Measurements from ENCODE around the gene LETM1. TPM values are rescaled to one million over a fixed set of nuclear protein-coding genes. Genes with fewer than 3 reads are reported as not detected.

The LETM1 gene
- total and polyA plus RNA-seq, 4 donors: 12.2 to 46.9 (median 24.1) TPM

- 72% methylated on average over 33 of the region's 33 CpGs for WGBS
- no peak for DNase-seq (ENCODE audit: low spot score)
- no peaks in the 10 kb centered on the region for H3K9me3 ChIP-seq (ENCODE audit: control insufficient read depth in 4 of 4, low read length in 3 of 4)
- H3K9ac ChIP-seq (ENCODE audit: low read depth in 1 of 2, low read length in 2 of 2): no peak overlapping the region
- TF ChIP-seq EGR1 (IDR thresholded peaks at IDR 0.05; ENCODE audit: low read depth in 2 of 2) (no peak), HNF4G (IDR thresholded peaks at IDR 0.05) (no peak), ZBTB33 (IDR thresholded peaks at IDR 0.05) (no peak), FOXA2 (IDR thresholded peaks at IDR 0.05) (no peak), YY1 (IDR thresholded peaks at IDR 0.05) (no peak), GABPA (IDR thresholded peaks at IDR 0.05 in 1 of 2, conservative IDR thresholded peaks at IDR 0.05 in 1 of 2) (no peak), TAF1 (conservative IDR thresholded peaks at IDR 0.05) (no peak), REST (IDR thresholded peaks at IDR 0.05) (no peak), NR2F2 (IDR thresholded peaks at IDR 0.05) (no peak), RAD21 (IDR thresholded peaks at IDR 0.05) (no peak)
- no peaks in the 10 kb centered on the region for H3K27me3 ChIP-seq (ENCODE audit: control insufficient read depth in 4 of 4, insufficient read depth in 4 of 4, low read length in 3 of 4)
- H3K36me3 ChIP-seq (ENCODE audit: control insufficient read depth in 4 of 4, insufficient read depth in 3 of 4, low read depth in 1 of 4, low read length in 3 of 4): no peaks in the 10 kb centered on the region
- no peak overlapping the region for H3K27ac ChIP-seq (ENCODE audit: low read depth in 1 of 2, low read length in 2 of 2)
- no peak overlapping the region for H3K4me3 ChIP-seq (ENCODE audit: low read depth in 1 of 3, low read length in 3 of 3)
- peaks cover 0 to 7% (median 4%) of the 10 kb centered on the region in 4 donors for H3K4me1 ChIP-seq (ENCODE audit: control insufficient read depth in 4 of 4, insufficient read depth in 4 of 4, low read length in 3 of 4)
Measured at GRCh38 chr4:1770245-1770644, 85.7 kb downstream of the LETM1 start.

GRCh38 chr4:1769692-1770091 lies 86.3 kb downstream of the LETM1 start:
- 89% methylated on average over 6 of the region's 6 CpGs for WGBS
- Histone ChIP-seq H3K4me1 (ENCODE audit: control insufficient read depth in 4 of 4, insufficient read depth in 4 of 4, low read length in 3 of 4) (peaks cover 0 to 7% (median 4%) of the 10 kb centered on the region in 4 donors), H3K27ac (ENCODE audit: low read depth in 1 of 2, low read length in 2 of 2) (no peak overlapping the region)

GRCh38 chr4:1768367-1769034 lies 87.5 kb downstream of the LETM1 start:
- 85% methylated on average over 23 of the region's 23 CpGs for WGBS
- DNase-seq (ENCODE audit: low spot score): no peak
- TF ChIP-seq SP1 (IDR thresholded peaks at IDR 0.05) (peak; percentile 40), EGR1 (IDR thresholded peaks at IDR 0.05; ENCODE audit: low read depth in 2 of 2) (no peak)
- no peak overlapping the region for H3K9ac ChIP-seq (ENCODE audit: low read depth in 1 of 2, low read length in 2 of 2)
- H3K36me3 ChIP-seq (ENCODE audit: control insufficient read depth in 4 of 4, insufficient read depth in 3 of 4, low read depth in 1 of 4, low read length in 3 of 4): no peaks in the 10 kb centered on the region
- H3K4me1 ChIP-seq (ENCODE audit: control insufficient read depth in 4 of 4, insufficient read depth in 4 of 4, low read length in 3 of 4): peaks cover 0 to 12% (median 5%) of the 10 kb centered on the region in 4 donors
- H3K27me3 ChIP-seq (ENCODE audit: control insufficient read depth in 4 of 4, insufficient read depth in 4 of 4, low read length in 3 of 4): no peaks in the 10 kb centered on the region
- H3K27ac ChIP-seq (ENCODE audit: low read depth in 1 of 2, low read length in 2 of 2): no peak overlapping the region
- H3K9me3 ChIP-seq (ENCODE audit: control insufficient read depth in 4 of 4, low read length in 3 of 4): no peaks in the 10 kb centered on the region
- no peak overlapping the region for H3K4me3 ChIP-seq (ENCODE audit: low read depth in 1 of 3, low read length in 3 of 3)

More at GRCh38 chr4:1769692-1770091, 86.3 kb downstream of the LETM1 start:
- Histone ChIP-seq H3K9ac (ENCODE audit: low read depth in 1 of 2, low read length in 2 of 2) (no peak overlapping the region), H3K9me3 (ENCODE audit: control insufficient read depth in 4 of 4, low read length in 3 of 4) (no peaks in the 10 kb centered on the region), H3K36me3 (ENCODE audit: control insufficient read depth in 4 of 4, insufficient read depth in 3 of 4, low read depth in 1 of 4, low read length in 3 of 4) (no peaks in the 10 kb centered on the region), H3K27me3 (ENCODE audit: control insufficient read depth in 4 of 4, insufficient read depth in 4 of 4, low read length in 3 of 4) (no peaks in the 10 kb centered on the region), H3K4me3 (ENCODE audit: low read depth in 1 of 3, low read length in 3 of 3) (no peak overlapping the region)
- no peak for DNase-seq (ENCODE audit: low spot score)
- TF ChIP-seq JUND (IDR thresholded peaks at IDR 0.05) (no peak), HNF4G (IDR thresholded peaks at IDR 0.05) (no peak), GABPA (IDR thresholded peaks at IDR 0.05 in 1 of 2, conservative IDR thresholded peaks at IDR 0.05 in 1 of 2) (no peak), MAX (IDR thresholded peaks at IDR 0.05) (no peak)

Data from liver (tissue), 9 donors.